Gastrocnemius medialis (tissue), 4 donors: Measurements from ENCODE around the gene HERC6.

Source experiments
- POLR2A ChIP-seq, 2 donors: fragments of 450-650 bp; IDR thresholded peaks; one replicate each; pipeline ENCODE4 v1.6.1; 2017; ENCODE audit warnings: antibody characterized with exemption in 2 of 2, mild to moderate bottlenecking in 2 of 2, moderate library complexity in 2 of 2
- TF ChIP-seq, protein P1 (sequence below), 5 experiments: fragments of 450-650 bp in 3 of 5; fragments of 200-600 bp in 2 of 5; sonication (generic) in 2 of 5; IDR thresholded peaks in 4 of 5; conservative IDR thresholded peaks in 1 of 5; 1 replicate in 4 of 5; 2 replicates in 1 of 5; pipeline ENCODE4 v1.5.1; 2016 to 2019; ENCODE audit warnings: antibody characterized with exemption in 5 of 5, mild to moderate bottlenecking in 3 of 5, moderate library complexity in 3 of 5

DNA sequence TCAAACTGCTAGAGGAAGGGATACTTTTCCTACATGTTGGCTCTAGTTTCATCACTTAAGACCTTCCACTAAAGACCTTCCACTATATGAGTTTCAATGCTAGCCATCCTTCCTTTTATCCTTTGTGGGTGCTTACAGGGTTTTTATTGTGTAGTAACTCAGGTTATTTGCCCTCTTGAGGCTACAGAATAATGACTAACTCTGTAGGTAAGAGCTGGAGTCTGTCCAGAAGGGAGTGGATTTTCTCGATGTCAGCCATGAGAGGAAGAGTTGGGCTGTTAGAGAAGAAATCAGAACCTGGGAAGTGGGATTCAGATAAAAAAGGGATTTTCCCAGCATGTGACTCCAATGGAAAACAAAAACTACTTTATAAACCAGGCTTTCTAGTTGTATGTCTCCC is 50.7 kb downstream of the HERC6 start:
- TF ChIP-seq, protein P1, sequence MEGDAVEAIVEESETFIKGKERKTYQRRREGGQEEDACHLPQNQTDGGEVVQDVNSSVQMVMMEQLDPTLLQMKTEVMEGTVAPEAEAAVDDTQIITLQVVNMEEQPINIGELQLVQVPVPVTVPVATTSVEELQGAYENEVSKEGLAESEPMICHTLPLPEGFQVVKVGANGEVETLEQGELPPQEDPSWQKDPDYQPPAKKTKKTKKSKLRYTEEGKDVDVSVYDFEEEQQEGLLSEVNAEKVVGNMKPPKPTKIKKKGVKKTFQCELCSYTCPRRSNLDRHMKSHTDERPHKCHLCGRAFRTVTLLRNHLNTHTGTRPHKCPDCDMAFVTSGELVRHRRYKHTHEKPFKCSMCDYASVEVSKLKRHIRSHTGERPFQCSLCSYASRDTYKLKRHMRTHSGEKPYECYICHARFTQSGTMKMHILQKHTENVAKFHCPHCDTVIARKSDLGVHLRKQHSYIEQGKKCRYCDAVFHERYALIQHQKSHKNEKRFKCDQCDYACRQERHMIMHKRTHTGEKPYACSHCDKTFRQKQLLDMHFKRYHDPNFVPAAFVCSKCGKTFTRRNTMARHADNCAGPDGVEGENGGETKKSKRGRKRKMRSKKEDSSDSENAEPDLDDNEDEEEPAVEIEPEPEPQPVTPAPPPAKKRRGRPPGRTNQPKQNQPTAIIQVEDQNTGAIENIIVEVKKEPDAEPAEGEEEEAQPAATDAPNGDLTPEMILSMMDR (IDR thresholded peaks at IDR 0.05 in 4 of 5, conservative IDR thresholded peaks at IDR 0.05 in 1 of 5): no peak
- no peak for TF ChIP-seq POLR2A (IDR thresholded peaks at IDR 0.05)
